GM12878 (cell line): Measurements from ENCODE around the gene SMIM27. TPM values are rescaled to one million over a fixed set of nuclear protein-coding genes. Genes with fewer than 3 reads are reported as not detected.

Source experiments
- ASH2L ChIP-seq: fragments of 300-600, 200-600 bp; sonication (generic); IDR thresholded peaks from 2 replicates; pipeline ENCODE4 v1.6.1; 2017; ENCODE audit warnings: low read depth, mild to moderate bottlenecking, borderline replicate concordance
- HDAC2 ChIP-seq: fragments of 200-600 bp; sonication (generic); IDR thresholded peaks from 2 replicates; pipeline ENCODE4 v1.6.1; 2017
- MLLT1 ChIP-seq: fragments of 450-650 bp; IDR thresholded peaks from 2 replicates; pipeline ENCODE4 v1.6.1; 2016; ENCODE audit warnings: mild to moderate bottlenecking
- PBX3 ChIP-seq: IDR thresholded peaks from 2 replicates; pipeline ENCODE4 v1.6.1; 2011; ENCODE audit warnings: mild to moderate bottlenecking, low read depth, low read length, moderate library complexity; ENCODE audit not compliant: insufficient replicate concordance
- STAT3 ChIP-seq: IDR thresholded peaks from 2 replicates; pipeline ENCODE4 v1.6.1; 2011; ENCODE audit warnings: low read depth, low read length, improper control_type of control experiment
- SUPT20H ChIP-seq: IDR thresholded peaks from 2 replicates; pipeline ENCODE4 v1.6.1; 2011; ENCODE audit warnings: low read depth, mild to moderate bottlenecking, low read length, moderate library complexity, borderline replicate concordance; ENCODE audit not compliant: control insufficient read depth
- polyA plus RNA-seq, 11 experiments: library from polyadenylated mRNA; depleted of rRNA in 4 of 11; unstranded in 6 of 11; stranded (reverse) in 5 of 11; fragments of >200 nt; fragmentation: Nextera tagmentation in 4 of 11; fragmentation: Illumina TruSeq in 1 of 11; extraction: Ambion mirVana in 4 of 11; extraction: Trizol in 1 of 11; gene quantifications; 1 replicate in 1 of 11; 2 replicates in 10 of 11; pipeline versions ENCODE4 v1.2.1 to v1.2.3, GENCODE V29; 2011 to 2016; ENCODE audit warnings: inconsistent platforms in 2 of 11, missing spikeins in 2 of 11, low read depth in 1 of 11
- total RNA-seq, 4 experiments: library from RNA; depleted of rRNA in 3 of 4; stranded (reverse); fragments of >200 nt in 3 of 4; fragmentation: Illumina TruSeq in 1 of 4; extraction: Trizol in 1 of 4; gene quantifications; 2 replicates each; pipeline versions ENCODE4 v1.2.1 to v1.2.3, GENCODE V29; 2013 to 2021
- TF ChIP-seq, protein P1 (sequence below): fragments of 450-650 bp; IDR thresholded peaks from 2 replicates; pipeline ENCODE4 v1.6.1; 2018; ENCODE audit warnings: mild to moderate bottlenecking, low read depth, moderate library complexity; ENCODE audit not compliant: partially characterized antibody

SMIM27 gene
- total and polyA plus RNA-seq, 10 of the 15 experiments (the other 5 are each of a cell fraction or from before 2014, with no cell fraction given): 12.2 to 47.3 (median 26.5) TPM

DNA sequence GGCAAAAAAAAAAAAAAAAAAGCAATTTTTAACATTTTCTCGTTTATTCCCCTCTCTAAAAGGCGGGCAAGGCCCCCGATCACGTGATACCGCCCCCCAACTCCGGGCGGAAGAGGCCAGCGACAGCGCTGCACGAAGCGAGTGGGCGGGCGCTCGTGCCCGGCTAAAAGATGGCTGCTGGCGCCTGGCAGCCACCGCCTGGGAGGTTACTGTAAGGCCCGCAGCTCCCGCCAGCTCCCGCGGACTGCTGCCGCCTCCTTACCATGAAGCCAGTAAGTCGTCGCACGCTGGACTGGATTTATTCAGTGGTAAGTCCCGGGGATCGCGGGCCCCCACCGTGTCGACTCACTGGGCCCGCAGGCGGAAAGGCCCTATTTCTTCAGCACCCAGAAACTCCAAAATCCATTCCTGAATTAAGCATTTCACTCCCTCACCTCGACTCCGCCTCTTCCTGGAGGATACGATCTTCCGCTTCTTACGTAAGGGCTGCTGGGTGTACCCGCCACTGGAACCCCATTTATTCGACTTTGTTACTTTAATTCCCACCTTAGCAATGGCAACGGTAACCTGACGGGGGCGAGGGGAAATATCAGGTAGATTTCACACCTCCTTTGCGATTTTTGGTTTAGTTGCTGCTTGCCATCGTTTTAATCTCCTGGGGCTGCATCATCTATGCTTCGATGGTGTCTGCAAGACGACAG, at the start of gene SMIM27, which contains the start of gene TOPORS (continued):
- TF ChIP-seq, protein P1, sequence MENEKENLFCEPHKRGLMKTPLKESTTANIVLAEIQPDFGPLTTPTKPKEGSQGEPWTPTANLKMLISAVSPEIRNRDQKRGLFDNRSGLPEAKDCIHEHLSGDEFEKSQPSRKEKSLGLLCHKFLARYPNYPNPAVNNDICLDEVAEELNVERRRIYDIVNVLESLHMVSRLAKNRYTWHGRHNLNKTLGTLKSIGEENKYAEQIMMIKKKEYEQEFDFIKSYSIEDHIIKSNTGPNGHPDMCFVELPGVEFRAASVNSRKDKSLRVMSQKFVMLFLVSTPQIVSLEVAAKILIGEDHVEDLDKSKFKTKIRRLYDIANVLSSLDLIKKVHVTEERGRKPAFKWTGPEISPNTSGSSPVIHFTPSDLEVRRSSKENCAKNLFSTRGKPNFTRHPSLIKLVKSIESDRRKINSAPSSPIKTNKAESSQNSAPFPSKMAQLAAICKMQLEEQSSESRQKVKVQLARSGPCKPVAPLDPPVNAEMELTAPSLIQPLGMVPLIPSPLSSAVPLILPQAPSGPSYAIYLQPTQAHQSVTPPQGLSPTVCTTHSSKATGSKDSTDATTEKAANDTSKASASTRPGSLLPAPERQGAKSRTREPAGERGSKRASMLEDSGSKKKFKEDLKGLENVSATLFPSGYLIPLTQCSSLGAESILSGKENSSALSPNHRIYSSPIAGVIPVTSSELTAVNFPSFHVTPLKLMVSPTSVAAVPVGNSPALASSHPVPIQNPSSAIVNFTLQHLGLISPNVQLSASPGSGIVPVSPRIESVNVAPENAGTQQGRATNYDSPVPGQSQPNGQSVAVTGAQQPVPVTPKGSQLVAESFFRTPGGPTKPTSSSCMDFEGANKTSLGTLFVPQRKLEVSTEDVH: no peak
- TF ChIP-seq PBX3 (no peak), STAT3 (no peak), ASH2L (no peak), HDAC2 (no peak), SUPT20H (no peak), MLLT1 (peak; percentile 83)
